ENCODE measurements around the gene WNT8A.
"Not testable (repeated sequence)": the region's sequence is repeated elsewhere in the genome, so short reads cannot be mapped to it uniquely, and the experiment has no call there.

The WNT8A gene, protein sequence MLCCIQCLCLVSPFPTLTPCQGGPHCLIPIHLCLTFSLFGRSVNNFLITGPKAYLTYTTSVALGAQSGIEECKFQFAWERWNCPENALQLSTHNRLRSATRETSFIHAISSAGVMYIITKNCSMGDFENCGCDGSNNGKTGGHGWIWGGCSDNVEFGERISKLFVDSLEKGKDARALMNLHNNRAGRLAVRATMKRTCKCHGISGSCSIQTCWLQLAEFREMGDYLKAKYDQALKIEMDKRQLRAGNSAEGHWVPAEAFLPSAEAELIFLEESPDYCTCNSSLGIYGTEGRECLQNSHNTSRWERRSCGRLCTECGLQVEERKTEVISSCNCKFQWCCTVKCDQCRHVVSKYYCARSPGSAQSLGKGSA

DNA sequence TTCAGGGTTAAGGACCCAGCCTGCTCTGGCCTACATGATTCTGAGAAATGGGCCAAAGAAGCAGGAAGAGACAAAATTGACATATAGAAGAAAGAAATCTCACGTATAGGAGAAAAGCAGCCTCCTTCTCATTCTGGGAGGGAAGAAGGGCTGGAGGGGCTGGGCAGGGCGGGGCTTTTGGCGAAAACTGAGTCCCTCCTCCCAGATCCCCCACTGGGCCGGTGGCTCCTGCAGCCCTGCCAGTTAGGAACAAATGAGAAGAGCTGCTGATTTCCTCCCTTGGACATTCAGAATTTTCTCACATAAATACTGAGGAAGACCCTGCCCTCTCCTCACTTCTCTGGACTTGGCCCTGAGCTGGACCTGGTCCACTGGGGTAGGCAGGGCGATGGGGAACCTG lies at the start of gene WNT8A:
TSS of gene WNT8A (plus strand) at position 332 of the 400 bp plus-strand sequence. CDS start 95 bp downstream, outside the sequence.
- DNase-seq = no peak

DNA sequence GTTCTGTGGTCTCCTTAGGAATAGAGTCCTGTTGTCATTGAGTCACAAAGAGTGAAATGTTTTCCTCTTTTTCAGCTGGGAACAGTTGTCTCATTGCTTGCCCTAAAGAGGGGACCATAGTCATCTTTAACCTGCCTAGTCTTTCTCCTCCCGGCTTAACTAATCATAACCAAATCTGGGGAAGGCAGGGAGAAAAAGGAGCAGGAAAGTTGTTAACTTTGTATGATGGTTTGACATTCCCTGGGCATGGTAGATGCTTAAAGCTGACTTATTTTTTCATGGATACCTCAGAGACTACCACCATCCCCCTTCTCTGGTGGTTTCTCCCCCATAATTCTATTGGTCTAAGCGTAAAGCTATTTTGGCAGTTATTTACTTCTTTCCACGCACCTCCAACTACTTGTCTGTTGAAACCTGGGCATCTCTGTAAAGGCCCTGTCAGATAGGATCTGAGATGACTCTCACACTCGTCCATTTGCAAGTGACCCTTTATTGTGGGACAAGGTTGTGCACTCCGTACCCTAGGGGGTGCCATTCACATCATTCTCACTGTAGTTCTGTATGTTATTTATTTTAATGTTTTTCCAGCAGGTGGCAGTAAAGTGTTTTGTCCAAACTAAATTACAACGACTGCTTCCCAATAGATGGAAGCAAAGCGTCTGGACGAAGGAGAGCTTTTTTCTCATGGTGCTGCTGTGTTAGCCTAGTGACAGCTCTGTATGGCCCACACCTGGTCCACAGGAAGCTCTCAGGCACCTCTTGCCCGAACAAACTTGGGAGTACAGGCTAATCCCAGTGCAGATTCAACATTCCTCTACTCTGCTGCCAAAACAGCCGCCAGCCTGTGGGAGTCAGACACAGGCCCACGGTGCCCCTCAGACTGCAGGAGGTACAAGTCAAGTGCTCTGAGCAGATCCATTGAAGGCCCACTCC lies 48.0 kb upstream of the WNT8A start:
- DNase-seq = peak; percentile 73

DNA sequence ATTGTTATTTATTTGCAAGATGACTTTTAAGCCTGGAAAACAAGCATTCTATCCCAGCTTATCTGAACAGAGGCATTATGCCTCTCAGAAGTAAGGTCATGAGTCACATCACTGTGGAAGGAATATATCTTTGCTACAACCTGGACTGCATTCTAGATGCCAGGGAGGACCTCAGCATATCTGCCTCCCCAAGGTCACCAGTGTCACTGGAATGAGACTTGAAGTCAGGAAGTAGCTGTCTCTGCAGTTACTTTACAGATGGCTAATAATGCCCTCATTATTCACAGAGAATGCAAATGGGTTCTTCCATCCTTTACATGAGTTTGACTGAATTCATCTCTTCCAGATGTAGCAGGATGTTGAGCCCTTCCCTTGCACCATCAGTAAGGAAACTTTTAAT lies 46.6 kb upstream of the WNT8A start:
- DNase-seq = no peak

DNA sequence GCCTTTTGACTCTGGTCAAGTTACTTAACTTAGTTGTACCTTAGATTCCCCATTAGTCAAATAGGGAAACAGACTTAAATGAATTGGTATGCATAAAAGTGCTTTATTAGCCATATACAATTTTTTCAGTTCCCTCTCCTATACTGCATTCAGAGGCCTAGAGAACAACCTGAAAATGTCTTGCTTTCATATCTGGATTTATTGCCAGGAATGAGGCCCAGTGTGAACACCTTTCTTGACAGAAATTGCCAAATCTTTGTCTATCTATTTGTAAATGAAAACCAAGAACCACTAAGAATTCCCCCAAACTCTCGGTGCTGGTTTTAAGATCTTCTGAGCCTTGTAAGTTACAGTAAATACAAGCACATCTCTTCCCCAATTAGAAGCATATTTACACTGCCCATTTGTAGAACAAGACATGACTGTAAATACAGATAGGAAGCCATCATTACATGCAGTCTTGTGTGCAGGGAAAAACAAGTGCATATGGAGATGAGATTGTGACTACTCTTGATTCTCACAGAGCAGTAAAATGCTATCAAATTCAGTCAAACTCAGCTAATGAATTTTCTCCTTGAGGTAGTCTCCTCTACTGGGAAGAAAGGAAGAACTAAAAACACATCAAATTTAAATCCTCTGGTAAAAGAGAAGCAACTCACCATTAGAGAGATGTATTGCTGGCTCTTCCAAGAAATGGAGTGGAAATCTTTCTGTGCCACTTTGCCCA lies 45.8 kb upstream of the WNT8A start:
- no peak for DNase-seq

DNA sequence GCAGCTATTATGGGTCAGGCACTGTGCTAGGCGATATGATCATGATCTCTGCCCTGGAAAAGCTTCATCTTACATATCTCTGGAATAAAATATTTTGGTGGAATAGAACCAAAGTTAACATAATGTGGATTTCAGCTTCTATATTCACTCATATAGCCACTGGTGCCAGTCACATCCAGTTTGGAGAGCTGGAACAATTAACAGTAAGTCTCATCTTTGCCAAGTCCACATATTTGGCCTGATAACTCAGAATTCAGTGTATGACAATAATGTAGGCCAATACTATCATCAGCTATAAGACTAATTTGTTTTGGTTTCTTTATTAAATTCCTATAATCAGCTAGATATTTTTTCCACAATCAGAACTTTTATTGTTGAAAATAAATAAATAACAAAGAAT lies 45.0 kb upstream of the WNT8A start:
- no peak for DNase-seq

DNA sequence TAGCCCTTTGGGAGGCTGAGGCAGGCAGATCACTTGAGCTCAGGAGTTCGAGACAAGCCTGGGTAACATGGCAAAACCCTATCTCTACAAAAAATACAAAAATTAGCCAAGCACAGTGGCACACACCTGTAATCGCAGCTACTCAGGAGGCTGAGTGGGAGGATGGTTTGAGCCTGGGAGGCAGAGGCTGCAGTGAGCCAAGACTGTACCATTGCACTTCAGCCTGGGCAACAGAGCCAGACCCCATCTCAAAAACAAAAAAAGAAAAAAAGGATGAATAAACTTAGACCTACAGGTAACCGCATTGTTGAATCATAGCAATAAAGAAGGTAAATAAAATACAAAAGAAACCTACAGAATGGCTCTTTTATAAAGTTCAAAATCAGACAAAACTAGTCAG lies 38.5 kb upstream of the WNT8A start:
- DNase-seq = not testable (repeated sequence)

DNA sequence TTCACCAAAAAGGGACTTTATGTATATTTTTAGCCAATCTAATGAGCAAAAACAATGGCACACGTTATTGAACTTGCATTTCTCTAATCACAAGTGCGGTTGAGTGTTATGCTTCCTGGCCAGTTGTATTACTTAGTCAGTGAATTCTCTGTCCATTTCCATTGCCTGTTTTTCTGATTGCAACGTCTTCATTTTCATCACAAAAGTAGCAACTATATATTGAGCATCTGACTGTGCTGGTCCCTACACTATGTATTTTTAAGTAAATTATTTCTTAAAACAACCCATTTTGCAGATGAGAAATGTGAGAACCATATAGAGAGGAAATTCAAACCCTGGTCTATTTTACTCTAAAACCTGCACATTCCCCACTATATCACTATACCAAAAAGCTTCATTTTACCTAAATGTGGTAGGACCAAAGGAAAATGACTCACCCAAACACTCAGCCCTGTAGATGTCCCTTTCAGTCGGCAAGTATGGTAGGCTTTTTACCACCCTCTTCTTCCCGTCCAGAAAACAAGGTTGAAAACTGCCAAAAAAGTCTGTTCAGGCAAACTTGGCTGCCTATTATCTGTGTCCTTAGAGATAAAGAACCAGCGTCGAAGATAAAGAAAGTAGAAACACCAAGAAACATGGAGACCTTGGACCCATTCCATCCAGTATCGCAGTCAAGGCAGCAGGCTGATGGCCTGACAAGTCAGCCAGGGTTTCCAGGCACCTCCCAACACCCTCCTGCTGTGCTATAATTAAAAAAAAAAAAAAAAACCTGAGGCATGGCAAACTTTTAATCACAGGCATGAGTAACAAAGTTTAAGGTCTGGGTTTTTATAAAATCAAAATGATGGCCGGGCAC lies 32.2 kb upstream of the WNT8A start:
- DNase-seq = no peak

DNA sequence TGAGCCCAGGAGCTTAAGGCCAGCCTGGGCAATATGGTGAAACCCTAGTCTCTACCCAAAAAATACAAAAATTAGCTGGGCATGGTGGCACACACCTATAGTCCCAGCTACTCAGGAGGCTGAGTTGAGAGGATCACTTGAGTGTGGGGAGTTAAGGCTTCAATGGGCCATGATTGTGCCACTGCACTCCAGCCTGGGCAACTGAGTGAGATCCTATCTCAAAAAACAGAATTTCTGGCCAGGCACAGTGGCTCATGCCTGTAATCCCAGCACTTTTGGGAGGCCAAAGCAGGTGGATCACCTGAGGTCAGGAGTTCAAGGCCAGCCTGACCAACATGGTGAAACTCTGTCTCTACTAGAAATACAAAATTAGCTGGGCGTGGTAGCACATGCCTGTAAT lies 31.1 kb upstream of the WNT8A start:
- not testable (repeated sequence) for DNase-seq

DNA sequence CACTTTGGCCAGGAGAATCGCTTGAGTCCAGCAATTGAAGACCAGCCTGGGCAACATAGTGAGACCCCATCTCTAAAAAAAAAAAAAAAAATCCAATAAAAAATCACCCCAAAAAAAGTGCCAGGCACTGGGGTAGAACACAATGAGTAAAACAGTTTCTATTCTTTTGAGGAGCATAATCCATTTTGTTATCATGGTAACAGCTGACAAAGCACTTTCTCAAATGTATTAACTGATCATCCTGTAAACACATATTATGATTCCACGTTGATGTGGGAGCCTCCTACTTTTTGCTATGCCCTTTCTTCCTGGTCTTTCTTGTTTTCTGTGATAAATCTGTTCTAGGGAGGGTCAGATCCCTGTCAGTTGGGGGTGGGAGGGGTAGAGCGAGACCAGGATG lies 30.3 kb upstream of the WNT8A start:
- DNase-seq = no peak

DNA sequence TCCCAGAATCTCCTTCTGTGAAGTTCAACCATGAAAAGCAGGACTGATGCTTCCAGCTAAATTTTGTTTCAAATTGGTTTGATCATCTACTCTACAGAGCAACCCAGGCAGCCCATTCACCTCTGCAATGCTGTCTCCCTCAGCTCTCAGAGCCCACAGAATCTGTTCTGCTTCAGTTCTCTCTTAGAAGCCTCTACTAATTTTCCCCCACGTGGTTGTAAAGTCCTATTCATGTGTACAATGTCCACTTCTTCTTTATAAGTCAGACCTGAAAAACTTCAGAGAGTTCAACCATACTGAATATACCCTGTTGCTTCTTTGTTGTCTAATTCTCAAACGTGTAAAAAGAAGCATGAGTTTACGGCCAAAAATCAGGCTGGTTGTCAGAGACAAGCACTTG lies 29.6 kb upstream of the WNT8A start:
- DNase-seq = no peak

DNA sequence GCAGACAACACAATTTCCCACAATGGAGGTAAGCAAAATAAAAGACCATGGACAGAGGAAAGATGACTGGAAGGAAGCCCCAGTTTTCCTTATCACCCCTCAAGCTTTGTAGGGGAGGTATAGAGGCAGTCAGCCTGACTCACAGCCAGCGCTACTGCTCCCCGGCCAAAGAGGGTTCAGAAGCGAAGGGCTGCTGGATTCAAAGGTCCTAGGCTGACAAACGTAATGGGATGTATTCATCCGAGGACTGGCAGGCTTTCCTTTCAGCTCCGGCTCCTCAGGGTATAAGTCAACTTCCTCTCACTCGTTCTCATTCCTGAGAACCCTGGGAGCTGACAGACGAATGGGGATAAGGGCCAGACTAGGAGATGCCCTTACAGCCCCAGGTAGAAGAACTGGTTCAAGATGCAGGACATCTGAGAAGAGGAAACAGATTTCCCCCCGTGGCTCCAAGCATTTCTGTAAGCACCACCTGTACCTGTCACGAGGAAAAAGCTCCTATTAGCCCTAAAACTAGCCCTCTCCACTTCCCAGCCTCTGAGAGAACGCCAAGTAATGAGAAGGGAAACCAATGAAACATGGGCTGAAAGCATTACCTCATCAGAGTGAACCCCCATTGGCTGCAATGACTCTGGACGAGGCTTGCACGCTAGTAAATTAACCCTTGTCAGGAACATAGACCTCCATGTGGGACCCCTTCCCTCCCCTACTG lies 28.8 kb upstream of the WNT8A start:
- DNase-seq = no peak

DNA sequence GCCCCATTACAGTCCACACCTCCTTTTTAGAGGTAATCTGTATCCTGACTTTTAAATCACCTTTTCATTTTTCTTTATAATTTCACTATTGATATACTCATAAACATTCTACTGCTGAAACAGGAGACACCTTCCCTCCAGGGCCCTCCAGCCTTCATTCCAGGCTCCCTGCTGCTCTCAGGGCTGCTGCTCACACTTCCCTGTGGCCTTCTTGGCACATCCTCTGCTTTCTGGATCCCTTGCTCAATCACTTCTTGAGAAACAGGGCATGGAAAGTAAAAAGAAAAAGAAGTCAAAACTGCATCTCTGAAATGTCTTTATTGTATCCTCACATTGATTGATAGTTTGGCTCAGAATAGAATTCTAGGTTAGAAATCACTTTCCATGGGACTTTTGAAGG lies 19.3 kb upstream of the WNT8A start:
- no peak for DNase-seq

DNA sequence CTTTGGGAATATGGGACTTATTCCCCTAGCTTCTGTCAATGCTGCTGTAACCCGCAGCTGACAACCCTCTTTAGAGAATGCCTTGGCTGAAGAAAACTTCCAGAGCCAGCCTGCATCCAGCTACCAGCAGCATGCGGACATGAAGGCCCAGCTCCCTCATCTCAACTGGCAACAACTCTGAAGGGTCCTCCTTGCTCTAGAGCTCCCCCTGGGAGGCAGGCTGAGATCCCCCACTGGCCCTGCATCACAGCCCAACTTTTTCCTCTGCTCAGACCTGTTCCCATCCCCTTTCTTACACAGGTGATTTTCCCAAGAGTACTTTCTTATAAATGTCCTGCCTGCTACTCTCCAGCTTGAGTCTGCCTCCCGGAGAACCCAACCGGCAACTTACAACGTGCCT lies 18.7 kb upstream of the WNT8A start:
- peak; percentile 13 for DNase-seq

DNA sequence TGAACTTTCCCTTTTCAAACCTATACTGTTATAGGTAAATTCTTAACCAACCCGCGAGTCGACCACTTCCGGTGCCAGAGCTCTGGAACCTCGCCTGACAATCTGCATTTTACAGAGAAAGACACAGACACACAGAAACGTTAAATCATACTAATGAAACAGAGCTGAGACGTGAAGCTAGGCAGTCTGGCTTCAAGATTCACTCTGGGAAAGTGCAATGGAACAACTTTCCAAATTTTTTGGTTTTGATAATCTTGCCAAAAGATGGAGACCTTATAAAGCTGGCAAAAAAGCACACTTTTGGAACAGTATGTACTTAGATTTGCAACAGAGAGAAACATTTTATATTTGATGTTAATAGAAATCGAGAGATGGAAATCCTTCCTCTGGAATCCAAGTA lies 15.9 kb upstream of the WNT8A start:
- DNase-seq = no peak

DNA sequence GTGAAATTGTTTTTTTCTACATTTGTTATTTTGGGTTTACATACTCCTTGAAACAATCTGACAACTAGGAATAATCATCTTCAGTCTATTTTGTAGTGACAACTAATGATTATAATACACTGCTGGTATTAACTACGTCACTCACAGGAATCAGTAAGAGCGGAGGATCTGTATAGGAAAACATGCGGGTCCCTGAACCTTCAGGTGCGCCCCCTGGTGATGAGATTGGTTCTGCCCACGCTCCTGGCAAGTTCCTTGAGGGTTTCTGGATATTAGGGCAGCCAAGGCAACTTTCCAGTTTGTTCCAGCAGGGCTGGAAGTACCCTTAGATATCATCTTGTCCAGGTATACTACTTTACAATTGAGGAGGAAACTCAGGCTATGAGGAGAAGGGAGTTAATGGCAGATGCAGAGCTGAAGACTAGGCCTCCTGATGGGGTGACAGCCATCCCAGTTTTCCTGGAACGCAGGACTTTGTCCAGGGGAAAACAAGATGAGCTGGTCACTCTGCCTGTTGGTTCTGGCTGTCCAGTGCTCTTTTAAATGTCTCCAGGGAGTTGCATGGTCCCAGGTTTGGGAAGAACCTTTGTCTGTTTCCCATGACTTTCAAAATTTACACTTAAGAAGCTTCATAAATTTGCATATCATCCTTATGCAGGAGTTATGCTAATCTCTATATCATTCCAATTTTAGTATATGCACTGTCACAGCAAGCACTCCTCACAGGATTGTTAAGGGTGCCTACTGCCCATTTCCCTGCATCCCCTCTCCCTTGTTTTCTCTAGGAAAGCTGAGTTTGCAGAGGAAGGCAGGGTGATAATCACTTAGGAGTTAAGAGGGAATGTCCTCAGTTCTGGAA lies 14.9 kb upstream of the WNT8A start:
- peak; percentile 80 for DNase-seq

DNA sequence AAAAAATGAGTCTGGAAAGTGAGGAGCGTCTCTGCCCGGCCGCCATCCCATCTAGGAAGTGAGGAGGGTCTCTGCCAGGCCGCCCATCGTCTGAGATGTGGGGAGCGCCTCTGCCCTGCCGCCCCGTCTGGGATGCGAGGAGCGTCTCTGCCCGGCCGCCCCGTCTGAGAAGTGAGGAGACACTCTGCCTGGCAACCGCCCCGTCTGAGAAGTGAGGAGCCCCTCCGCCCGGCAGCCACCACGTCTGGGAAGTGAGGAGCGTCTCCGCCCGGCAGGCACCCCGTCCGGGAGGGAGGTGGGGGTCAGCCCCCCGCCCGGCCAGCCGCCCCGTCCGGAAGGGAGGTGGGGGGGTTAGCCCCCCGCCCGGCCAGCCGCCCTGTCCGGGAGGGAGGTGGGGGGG lies 13.8 kb upstream of the WNT8A start:
- DNase-seq = not testable (repeated sequence)

DNA sequence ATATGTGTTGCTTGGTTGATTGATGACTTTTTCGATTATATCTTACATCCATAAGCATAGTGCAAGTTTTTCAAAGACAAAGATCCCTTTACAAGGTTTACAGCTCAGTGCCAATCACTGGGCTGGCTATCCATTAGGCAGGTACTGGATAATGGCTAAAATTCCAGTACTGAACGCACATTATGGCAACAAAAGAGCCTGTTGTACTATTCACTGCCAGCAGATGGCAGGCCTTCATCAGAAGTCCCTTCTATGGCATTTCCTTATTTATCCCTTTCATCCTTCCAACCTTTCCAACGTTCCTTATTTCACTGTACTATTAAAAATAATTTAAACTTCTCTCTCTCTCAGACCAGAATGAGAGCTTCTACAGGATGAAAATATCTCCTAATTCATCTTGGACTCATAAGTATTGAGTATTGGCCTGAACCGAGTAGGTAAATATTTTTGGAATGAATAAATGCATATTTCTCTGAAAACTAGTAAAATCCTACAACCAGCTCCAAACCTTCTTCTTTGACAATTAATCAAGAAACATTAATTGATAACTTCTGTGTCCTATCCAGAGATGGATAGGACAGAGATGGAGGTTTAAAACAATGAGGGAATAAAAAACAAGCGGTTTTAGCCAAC lies 6.7 kb upstream of the WNT8A start:
- DNase-seq = peak; percentile 69

DNA sequence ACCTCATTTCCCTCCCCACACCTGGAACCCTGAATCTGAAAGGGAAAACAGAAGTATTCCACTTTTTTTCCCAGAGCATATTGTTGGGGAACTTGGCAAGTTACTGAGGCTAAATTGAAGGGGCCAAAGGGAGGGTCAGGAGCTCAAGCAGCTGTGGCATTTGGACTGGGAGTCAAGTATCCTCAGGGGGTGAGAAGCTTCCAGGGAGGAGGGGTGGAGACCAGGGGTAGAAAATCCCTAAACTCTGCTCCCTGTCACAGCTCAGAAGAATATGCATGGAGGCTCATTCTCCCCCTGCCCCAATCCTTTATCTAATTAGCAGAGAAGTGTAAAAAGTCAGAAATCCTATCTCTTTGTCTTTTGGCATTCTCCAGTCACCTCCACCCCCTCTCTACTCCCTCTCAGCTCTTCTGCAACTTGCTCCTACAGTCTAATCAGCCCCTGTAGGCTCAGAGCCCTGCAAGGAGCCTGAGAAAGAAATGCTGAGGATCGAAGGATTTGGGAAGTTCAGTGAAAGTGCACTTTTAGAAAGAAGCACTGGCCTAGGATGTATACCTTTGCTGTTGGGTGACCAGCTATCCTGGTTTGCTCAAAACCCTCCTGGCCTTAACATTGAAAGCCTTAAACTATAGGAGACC lies 5.7 kb upstream of the WNT8A start:
- no peak for DNase-seq

DNA sequence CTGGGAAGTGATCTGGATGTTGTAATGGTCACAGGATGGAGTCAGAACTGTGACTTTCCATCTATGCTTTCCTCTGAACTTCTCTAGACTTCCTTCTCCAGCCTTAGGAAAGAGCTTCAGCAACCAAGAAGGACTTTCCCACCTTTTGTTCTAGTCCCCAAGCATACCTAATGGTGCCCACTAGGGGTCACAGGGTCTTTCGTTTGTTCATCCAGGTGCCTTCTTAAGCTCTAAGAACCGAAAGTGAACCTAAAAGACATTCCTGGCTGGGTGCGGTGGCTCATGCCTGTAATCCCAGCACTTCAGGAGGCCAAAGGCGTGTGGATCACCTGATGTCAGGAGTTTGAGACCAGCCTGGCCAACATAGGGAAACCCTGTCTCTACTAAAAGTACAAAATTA lies 1.8 kb upstream of the WNT8A start:
- no peak for DNase-seq

DNA sequence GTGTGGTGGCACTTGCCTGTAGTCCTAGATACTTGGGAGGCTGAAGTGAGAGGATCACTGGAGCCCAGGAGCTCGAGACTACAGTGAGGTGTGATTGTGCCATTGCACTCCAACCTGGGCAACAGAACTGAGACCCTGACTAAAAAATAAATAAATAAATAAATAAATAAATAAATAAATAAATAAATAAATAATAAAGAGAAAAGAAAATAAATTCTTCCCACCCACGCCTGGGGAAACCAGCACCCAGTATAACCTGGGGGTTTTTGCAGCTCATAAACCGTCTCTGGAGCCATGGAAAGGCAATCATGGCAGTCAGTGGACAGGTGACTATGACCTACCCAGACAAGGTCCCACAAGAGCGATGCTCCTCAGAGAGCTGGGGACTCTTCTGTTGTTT lies 7.9 kb downstream of the WNT8A start:
- no peak for DNase-seq

Data from CD4-positive, alpha-beta T cell treated with Interleukin-6 for 4 hours (primary cell).